Muscle layer of colon (tissue), 2 donors: ENCODE data around the gene GRHPR.
"Not testable (repeated sequence)": the region's sequence is repeated elsewhere in the genome, so short reads cannot be mapped to it uniquely, and the experiment has no call there.

Source experiments
- H3K27ac ChIP-seq: one replicate; pipeline ENCODE4 v1.7.0; 2013; ENCODE audit warnings: low read depth, mild to moderate bottlenecking, low read length, moderate library complexity
- H3K27me3 ChIP-seq, 2 donors: one replicate each; pipeline ENCODE4 v1.7.0; 2013; ENCODE audit warnings: low read length in 2 of 2, mild to moderate bottlenecking in 2 of 2; ENCODE audit not compliant: insufficient read depth in 2 of 2, control insufficient read depth in 1 of 2
- H3K36me3 ChIP-seq: one replicate; pipeline ENCODE4 v1.7.0; 2013; ENCODE audit warnings: mild to moderate bottlenecking, low read length; ENCODE audit not compliant: insufficient read depth
- H3K4me1 ChIP-seq: one replicate; pipeline ENCODE4 v1.7.0; 2013; ENCODE audit warnings: mild to moderate bottlenecking, low read length; ENCODE audit not compliant: insufficient read depth
- H3K4me3 ChIP-seq, 2 donors: one replicate each; pipeline ENCODE4 v1.7.0; 2013; ENCODE audit warnings: low read length in 2 of 2, low read depth in 1 of 2, mild to moderate bottlenecking in 1 of 2, moderate library complexity in 1 of 2
- H3K9ac ChIP-seq: one replicate; pipeline ENCODE4 v1.7.0; 2013; ENCODE audit warnings: low read length
- H3K9me3 ChIP-seq: one replicate; pipeline ENCODE4 v1.7.0; 2013; ENCODE audit warnings: mild to moderate bottlenecking, low read length
- donor health status: abdominal sarcoma.
- donor health status: Adenocarcinoma of cecum.

GRHPR gene

GRCh38 chr9:37473982-37474381 is 51.5 kb downstream of the GRHPR start:
- H3K4me1 ChIP-seq: peaks cover 11% of the 10 kb centered on the region
- H3K4me3 ChIP-seq, H3K27me3 ChIP-seq, H3K27ac ChIP-seq, H3K36me3 ChIP-seq, H3K9ac ChIP-seq, H3K9me3 ChIP-seq: not testable (repeated sequence)

DNA sequence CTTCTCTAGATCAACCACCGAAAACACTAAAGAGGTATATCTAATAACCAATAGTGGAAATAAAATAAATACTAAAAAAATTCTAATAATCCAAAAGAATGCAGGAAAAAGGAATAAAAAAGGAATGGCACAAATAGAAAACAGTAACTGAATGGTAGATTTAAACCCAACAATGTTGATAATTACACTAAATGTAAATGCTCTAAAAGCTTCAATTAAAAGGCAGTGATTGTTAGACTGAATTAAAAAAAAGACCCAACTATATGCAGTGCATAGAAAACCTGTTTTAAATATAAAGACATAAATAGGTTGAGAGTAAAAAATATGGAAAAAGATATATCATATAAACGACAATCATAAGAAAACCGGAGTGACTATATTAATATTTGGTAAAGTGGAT is 51.9 kb downstream of the GRHPR start:
- Histone ChIP-seq H3K27me3 (no peaks in the 10 kb centered on the region), H3K36me3 (no peaks in the 10 kb centered on the region), H3K27ac (no peak overlapping the region), H3K4me3 (no peak overlapping the region), H3K9ac (no peak overlapping the region), H3K9me3 (no peaks in the 10 kb centered on the region), H3K4me1 (peaks cover 11% of the 10 kb centered on the region)

GRCh38 chr9:37476930-37477329 is 54.4 kb downstream of the GRHPR start:
- Histone ChIP-seq H3K36me3 (no peaks in the 10 kb centered on the region), H3K9ac (no peak overlapping the region), H3K9me3 (no peaks in the 10 kb centered on the region), H3K27ac (no peak overlapping the region), H3K4me1 (peaks cover 8% of the 10 kb centered on the region), H3K4me3 (no peak overlapping the region), H3K27me3 (peaks cover 0 to 4% of the 10 kb centered on the region in 2 donors)

- not testable (repeated sequence) for H3K27ac ChIP-seq, H3K9ac ChIP-seq, H3K9me3 ChIP-seq, H3K4me3 ChIP-seq, H3K4me1 ChIP-seq, H3K36me3 ChIP-seq, H3K27me3 ChIP-seq
Observed at GRCh38 chr9:37477443-37477842, 54.9 kb downstream of the GRHPR start.

DNA sequence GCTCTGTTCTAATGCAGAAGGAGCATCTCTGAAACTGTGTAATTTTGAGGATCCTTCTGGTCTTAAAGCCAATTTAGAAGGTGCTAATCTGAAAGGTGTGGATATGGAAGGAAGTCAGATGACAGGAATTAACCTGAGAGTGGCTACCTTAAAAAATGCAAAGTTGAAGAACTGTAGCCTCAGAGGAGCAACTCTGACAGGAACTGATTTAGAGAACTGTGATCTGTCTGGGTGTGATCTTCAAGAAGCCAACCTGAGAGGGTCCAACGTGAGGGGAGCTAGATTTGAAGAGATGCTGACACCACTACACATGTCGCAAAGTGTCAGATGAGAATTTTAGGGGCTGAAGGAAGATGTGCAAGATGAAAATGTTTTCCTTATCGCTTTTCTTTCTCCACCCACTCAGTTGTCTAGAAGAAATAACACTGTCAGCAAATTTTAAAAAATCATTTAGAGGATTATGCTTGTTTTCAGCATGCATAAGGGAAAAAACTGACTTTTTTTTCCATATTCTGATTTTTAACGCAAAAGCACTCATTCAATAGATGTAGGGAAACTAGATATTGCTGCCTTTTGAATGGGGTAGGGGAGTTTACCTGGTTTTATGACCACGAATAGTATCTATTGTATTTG is 55.6 kb downstream of the GRHPR start:
- H3K27me3 ChIP-seq, H3K4me1 ChIP-seq, H3K9ac ChIP-seq, H3K27ac ChIP-seq, H3K36me3 ChIP-seq, H3K9me3 ChIP-seq, H3K4me3 ChIP-seq: not testable (repeated sequence)

- Histone ChIP-seq H3K9ac (no peak overlapping the region), H3K27ac (no peak overlapping the region), H3K4me3 (no peak overlapping the region), H3K27me3 (peaks cover 0 to 4% of the 10 kb centered on the region in 2 donors), H3K36me3 (no peaks in the 10 kb centered on the region), H3K9me3 (no peaks in the 10 kb centered on the region), H3K4me1 (peaks cover 3% of the 10 kb centered on the region)
Observed at GRCh38 chr9:37480759-37481158, 58.3 kb downstream of the GRHPR start.

- Histone ChIP-seq H3K27ac (peak within 1 kb of the TSS; percentile 94), H3K36me3 (peaks cover 12% of the 10 kb centered on the region), H3K4me3 (peak within 1 kb of the TSS; percentile 77 to 86), H3K4me1 (peaks cover 24% of the 10 kb centered on the region), H3K27me3 (peaks cover 0 to 4% of the 10 kb centered on the region in 2 donors), H3K9ac (peak within 1 kb of the TSS; percentile 68), H3K9me3 (no peaks in the 10 kb centered on the region)
Observed at GRCh38 chr9:37485389-37486255, 63.1 kb downstream of the GRHPR start, which contains the start of gene POLR1E. Gene POLR1E (plus strand): TSS chr9:37485948. CDS start chr9:37486048, 100 bp downstream.

GRCh38 chr9:37486256-37486615 is 63.7 kb downstream of the GRHPR start:
- Histone ChIP-seq H3K4me1 (peaks cover 24% of the 10 kb centered on the region), H3K27me3 (peaks cover 0 to 4% of the 10 kb centered on the region in 2 donors), H3K4me3 (peak overlapping the region; percentile 77 to 86), H3K36me3 (peaks cover 12% of the 10 kb centered on the region), H3K27ac (peak overlapping the region; percentile 94), H3K9me3 (no peaks in the 10 kb centered on the region), H3K9ac (peak overlapping the region; percentile 68)
